Lung (tissue), 12 donors: ENCODE data around the gene GRM8. TPM values are rescaled to one million over a fixed set of nuclear protein-coding genes. Genes with fewer than 3 reads are reported as not detected.

Source experiments
- ATAC-seq: fragments of 200-7000 bp; cut with Tn5 transposase; one replicate; pipeline ENCODE4 v1.9.1; 2020; ENCODE audit warnings: moderate number of reproducible peaks; ENCODE audit not compliant: insufficient read depth, low FRiP score
- DNase-seq, 3 donors: peaks; one replicate each; pipeline ENCODE4 v3.0.0-alpha.2; 2013 to 2017
- H3K27ac ChIP-seq, 2 donors: one replicate each; pipeline ENCODE4 v1.5.1; 2013; ENCODE audit warnings: mild to moderate bottlenecking in 2 of 2, moderate library complexity in 2 of 2, control low read depth in 1 of 2, inconsistent platforms in 1 of 2, low read depth in 1 of 2, low read length in 1 of 2
- H3K27me3 ChIP-seq, 3 donors: one replicate each; pipeline ENCODE4 v1.5.1; 2013; ENCODE audit warnings: low read length in 2 of 3; ENCODE audit not compliant: control insufficient read depth in 3 of 3, insufficient read depth in 3 of 3
- H3K36me3 ChIP-seq, 4 donors: one replicate each; pipeline ENCODE4 v1.5.1; 2013; ENCODE audit warnings: low read length in 4 of 4, mild to moderate bottlenecking in 1 of 4, moderate library complexity in 1 of 4; ENCODE audit not compliant: control insufficient read depth in 4 of 4, insufficient read depth in 4 of 4
- H3K4me1 ChIP-seq, 5 donors: one replicate each; pipeline ENCODE4 v1.5.1; 2013; ENCODE audit warnings: low read length in 5 of 5, mild to moderate bottlenecking in 2 of 5, moderate library complexity in 1 of 5; ENCODE audit not compliant: control insufficient read depth in 5 of 5, insufficient read depth in 5 of 5
- H3K4me3 ChIP-seq: one replicate; pipeline ENCODE4 v1.5.1; 2013; ENCODE audit warnings: mild to moderate bottlenecking, control low read depth, moderate library complexity
- H3K9ac ChIP-seq, 2 donors: one replicate each; pipeline ENCODE4 v1.5.1; 2013; ENCODE audit warnings: low read length in 2 of 2, control low read depth in 1 of 2; ENCODE audit not compliant: insufficient read depth in 1 of 2
- H3K9me3 ChIP-seq, 4 donors: one replicate each; pipeline ENCODE4 v1.5.1; 2013; ENCODE audit warnings: low read length in 3 of 4, mild to moderate bottlenecking in 1 of 4, moderate library complexity in 1 of 4; ENCODE audit not compliant: control insufficient read depth in 4 of 4, insufficient read depth in 3 of 4
- CTCF ChIP-seq: IDR thresholded peaks from 2 replicates; pipeline ENCODE4 v1.5.1; 2012; ENCODE audit warnings: mild to moderate bottlenecking; ENCODE audit errors: control extremely low read depth, extremely low read depth
- WGBS, 2 donors: extraction: QIAGEN DNeasy Blood & Tissue Kit; methylation state at CpG; one replicate each; pipeline ENCODE4 v1.1.7; 2013; 5-methylcytosine and 5-hydroxymethylcytosine counted together
- polyA plus RNA-seq, 2 donors: library from polyadenylated mRNA; stranded (reverse); fragments of 200-250 nt; gene quantifications; one replicate each; pipeline ENCODE4 v1.2.1, GENCODE V29; 2013
- total RNA-seq, 2 donors: library from RNA; depleted of rRNA in 1 of 2; stranded (reverse); fragments of >200 nt in 1 of 2; gene quantifications; one replicate each; pipeline ENCODE4 v1.2.1, GENCODE V29; 2014 to 2021
- donor health status: control.
- donor health status: control.
- donor health status: Bipolar disorder and iron deficiency.
- donor health status: healthy.
- donor health status: DM: yes; HTN: yes; CAD: no.

The GRM8 gene
- total and polyA plus RNA-seq, 4 donors: 0.01 to 0.83 (median 0.24) TPM; not detected in 1

GRCh38 chr7:127187740-127188139 lies 65.0 kb downstream of the GRM8 start:
- peaks cover 0 to 1% (median 0%) of the 10 kb centered on the region in 4 donors for H3K9me3 ChIP-seq
- WGBS, 2 donors: 76 to 86% methylated on average over 1 of the region's 1 CpG
- no peak for DNase-seq
- H3K4me3 ChIP-seq: no peak overlapping the region
- no peak for TF ChIP-seq CTCF
- no peaks in the 10 kb centered on the region for H3K4me1 ChIP-seq
- H3K27ac ChIP-seq: no peak overlapping the region
- no peak overlapping the region for H3K9ac ChIP-seq
- no peak for ATAC-seq
- H3K27me3 ChIP-seq: no peaks in the 10 kb centered on the region
- H3K36me3 ChIP-seq: no peaks in the 10 kb centered on the region

GRCh38 chr7:127186686-127187085 lies 66.1 kb downstream of the GRM8 start:
- H3K27ac ChIP-seq: no peak overlapping the region
- no peak overlapping the region for H3K9ac ChIP-seq
- peaks cover 0 to 1% (median 0%) of the 10 kb centered on the region in 4 donors for H3K9me3 ChIP-seq
- WGBS, 2 donors: 43 to 69% methylated on average over 1 of the region's 1 CpG
- ATAC-seq (no peak), DNase-seq (no peak)
- H3K4me3 ChIP-seq: no peak overlapping the region
- H3K4me1 ChIP-seq: no peaks in the 10 kb centered on the region
- no peak for TF ChIP-seq CTCF
- no peaks in the 10 kb centered on the region for H3K36me3 ChIP-seq
- no peaks in the 10 kb centered on the region for H3K27me3 ChIP-seq

- Histone ChIP-seq H3K4me3 (no peak overlapping the region), H3K27ac (no peak overlapping the region), H3K9ac (no peak overlapping the region), H3K9me3 (peaks cover 0 to 9% (median 0%) of the 10 kb centered on the region in 4 donors), H3K27me3 (no peaks in the 10 kb centered on the region), H3K36me3 (no peaks in the 10 kb centered on the region), H3K4me1 (no peaks in the 10 kb centered on the region)
- DNase-seq (no peak), ATAC-seq (no peak)
- TF ChIP-seq CTCF: no peak
Measured at GRCh38 chr7:127177156-127177555, 75.6 kb downstream of the GRM8 start.

GRCh38 chr7:127162366-127162765 lies 90.4 kb downstream of the GRM8 start:
- no peak for TF ChIP-seq CTCF
- H3K9ac ChIP-seq: no peak overlapping the region

More at GRCh38 chr7:127162366-127162765, 90.4 kb downstream of the GRM8 start:
- Histone ChIP-seq H3K4me3 (no peak overlapping the region), H3K36me3 (no peaks in the 10 kb centered on the region), H3K9me3 (no peaks in the 10 kb centered on the region), H3K27ac (no peak overlapping the region), H3K4me1 (no peaks in the 10 kb centered on the region), H3K27me3 (no peaks in the 10 kb centered on the region)
- DNase-seq (no peak), ATAC-seq (no peak)
- WGBS, 2 donors: 72 to 81% methylated on average over 2 of the region's 2 CpGs
